ENCODE results near the gene TNFSF4.
A peak's percentile ranks its signal among the peaks of the same experiment; 100 is the strongest.
"Not testable (repeated sequence)": the region's sequence is repeated elsewhere in the genome, so short reads cannot be mapped to it uniquely, and the experiment has no call there.

The TNFSF4 gene

GRCh38 chr1:173164686-173165085, 42.4 kb downstream of the TNFSF4 start:
- TF ChIP-seq POLR2A (IDR thresholded peaks at IDR 0.05; ENCODE audit: extremely low read depth, insufficient read length) (no peak), MAX (IDR thresholded peaks at IDR 0.05; ENCODE audit: low read depth, low read length) (no peak), MYC (IDR thresholded peaks at IDR 0.05; ENCODE audit: low read depth, low read length) (no peak)
- TF ChIP-seq, protein P1, sequence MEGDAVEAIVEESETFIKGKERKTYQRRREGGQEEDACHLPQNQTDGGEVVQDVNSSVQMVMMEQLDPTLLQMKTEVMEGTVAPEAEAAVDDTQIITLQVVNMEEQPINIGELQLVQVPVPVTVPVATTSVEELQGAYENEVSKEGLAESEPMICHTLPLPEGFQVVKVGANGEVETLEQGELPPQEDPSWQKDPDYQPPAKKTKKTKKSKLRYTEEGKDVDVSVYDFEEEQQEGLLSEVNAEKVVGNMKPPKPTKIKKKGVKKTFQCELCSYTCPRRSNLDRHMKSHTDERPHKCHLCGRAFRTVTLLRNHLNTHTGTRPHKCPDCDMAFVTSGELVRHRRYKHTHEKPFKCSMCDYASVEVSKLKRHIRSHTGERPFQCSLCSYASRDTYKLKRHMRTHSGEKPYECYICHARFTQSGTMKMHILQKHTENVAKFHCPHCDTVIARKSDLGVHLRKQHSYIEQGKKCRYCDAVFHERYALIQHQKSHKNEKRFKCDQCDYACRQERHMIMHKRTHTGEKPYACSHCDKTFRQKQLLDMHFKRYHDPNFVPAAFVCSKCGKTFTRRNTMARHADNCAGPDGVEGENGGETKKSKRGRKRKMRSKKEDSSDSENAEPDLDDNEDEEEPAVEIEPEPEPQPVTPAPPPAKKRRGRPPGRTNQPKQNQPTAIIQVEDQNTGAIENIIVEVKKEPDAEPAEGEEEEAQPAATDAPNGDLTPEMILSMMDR (IDR thresholded peaks at IDR 0.05; ENCODE audit: low read depth, low read length), result no peak
- no peak overlapping the region for H3K4me3 ChIP-seq (ENCODE audit: low read depth, low read length)
- DNase-seq (ENCODE audit: low read depth), result no peak

DNA sequence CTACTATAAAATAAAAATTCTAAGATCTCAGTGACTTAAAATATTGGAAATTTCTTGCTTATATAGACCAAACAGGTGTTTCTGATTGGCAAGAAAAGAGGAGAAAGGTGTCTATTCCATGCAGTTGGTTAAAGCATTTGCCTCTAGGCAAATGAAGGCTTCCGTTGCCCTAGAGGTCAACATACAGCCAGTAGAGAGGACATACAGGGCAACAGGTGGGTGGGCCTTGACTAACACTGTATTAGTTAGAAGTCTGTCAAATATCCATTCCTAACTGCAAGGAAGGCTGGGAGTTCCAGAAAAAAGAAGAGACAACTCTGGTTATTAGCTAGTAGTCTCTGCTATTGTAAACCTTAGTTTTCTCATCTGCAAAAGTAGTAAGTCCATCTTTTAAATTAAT, 43.0 kb downstream of the TNFSF4 start:
- TF ChIP-seq, protein P1 (IDR thresholded peaks at IDR 0.05; ENCODE audit: low read depth, low read length), result no peak
- no peak for TF ChIP-seq MYC (IDR thresholded peaks at IDR 0.05; ENCODE audit: low read depth, low read length)
- no peak for TF ChIP-seq MAX (IDR thresholded peaks at IDR 0.05; ENCODE audit: low read depth, low read length)
- TF ChIP-seq POLR2A (IDR thresholded peaks at IDR 0.05; ENCODE audit: extremely low read depth, insufficient read length), result no peak
- no peak for DNase-seq (ENCODE audit: low read depth)
- no peak overlapping the region for H3K4me3 ChIP-seq (ENCODE audit: low read depth, low read length)

DNA sequence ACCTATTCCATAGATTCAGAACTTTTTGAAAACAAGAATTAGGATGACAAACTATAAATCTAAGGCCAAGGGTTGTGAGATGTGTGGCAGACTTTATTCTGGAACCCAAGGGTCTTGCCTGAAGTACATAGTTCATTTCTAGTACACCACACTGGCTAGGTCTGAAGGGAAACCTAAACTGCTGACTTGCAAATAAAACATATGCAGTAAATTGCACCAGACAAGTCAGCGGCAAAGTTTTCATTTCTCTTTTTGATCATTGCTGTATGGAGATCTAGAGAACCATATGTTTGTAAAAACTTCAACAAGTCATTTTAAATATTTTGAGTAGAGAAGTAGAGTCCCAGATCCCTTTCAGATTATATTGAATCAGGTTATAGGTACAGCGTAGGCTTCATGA, 43.9 kb downstream of the TNFSF4 start:
- H3K4me3 ChIP-seq (ENCODE audit: low read depth, low read length), result no peak overlapping the region
- no peak for DNase-seq (ENCODE audit: low read depth)
- no peak for TF ChIP-seq MAX (IDR thresholded peaks at IDR 0.05; ENCODE audit: low read depth, low read length)
- TF ChIP-seq, protein P1 (IDR thresholded peaks at IDR 0.05; ENCODE audit: low read depth, low read length), result no peak
- no peak for TF ChIP-seq MYC (IDR thresholded peaks at IDR 0.05; ENCODE audit: low read depth, low read length)
- no peak for TF ChIP-seq POLR2A (IDR thresholded peaks at IDR 0.05; ENCODE audit: extremely low read depth, insufficient read length)

GRCh38 chr1:173162601-173163000, 44.5 kb downstream of the TNFSF4 start:
- DNase-seq (ENCODE audit: low read depth), result no peak
- TF ChIP-seq MAX (IDR thresholded peaks at IDR 0.05; ENCODE audit: low read depth, low read length), result no peak
- no peak for TF ChIP-seq POLR2A (IDR thresholded peaks at IDR 0.05; ENCODE audit: extremely low read depth, insufficient read length)
- no peak for TF ChIP-seq MYC (IDR thresholded peaks at IDR 0.05; ENCODE audit: low read depth, low read length)
- TF ChIP-seq, protein P1 (IDR thresholded peaks at IDR 0.05; ENCODE audit: low read depth, low read length), result no peak

GRCh38 chr1:173161510-173162221, 45.5 kb downstream of the TNFSF4 start:
- no peak for TF ChIP-seq MYC (IDR thresholded peaks at IDR 0.05; ENCODE audit: low read depth, low read length)
- H3K4me3 ChIP-seq (ENCODE audit: low read depth, low read length), result no peak overlapping the region
- peak; percentile 1 for DNase-seq (ENCODE audit: low read depth)

More at GRCh38 chr1:173162601-173163000, 44.5 kb downstream of the TNFSF4 start:
- no peak overlapping the region for H3K4me3 ChIP-seq (ENCODE audit: low read depth, low read length)

DNA sequence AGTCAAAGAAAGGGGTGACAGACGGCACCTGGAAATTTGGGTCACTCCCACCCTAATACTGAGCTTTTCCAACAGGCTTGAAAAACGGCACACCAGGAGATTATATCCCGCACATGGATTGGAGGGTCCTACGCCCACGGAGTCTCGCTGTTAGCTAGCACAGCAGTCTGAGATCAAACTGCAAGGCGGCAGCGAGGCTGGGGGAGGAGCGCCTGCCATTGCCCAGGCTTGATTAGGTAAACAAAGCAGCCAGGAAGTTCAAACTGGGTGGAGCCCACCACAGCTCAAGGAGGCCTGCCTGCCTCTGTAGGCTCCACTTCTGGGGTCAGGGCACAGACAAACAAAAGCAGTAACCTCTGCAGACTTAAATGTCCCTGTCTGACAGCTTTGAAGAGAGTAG, 53.2 kb downstream of the TNFSF4 start:
- H3K4me3 ChIP-seq (ENCODE audit: low read depth, low read length); DNase-seq (ENCODE audit: low read depth): not testable (repeated sequence)

DNA sequence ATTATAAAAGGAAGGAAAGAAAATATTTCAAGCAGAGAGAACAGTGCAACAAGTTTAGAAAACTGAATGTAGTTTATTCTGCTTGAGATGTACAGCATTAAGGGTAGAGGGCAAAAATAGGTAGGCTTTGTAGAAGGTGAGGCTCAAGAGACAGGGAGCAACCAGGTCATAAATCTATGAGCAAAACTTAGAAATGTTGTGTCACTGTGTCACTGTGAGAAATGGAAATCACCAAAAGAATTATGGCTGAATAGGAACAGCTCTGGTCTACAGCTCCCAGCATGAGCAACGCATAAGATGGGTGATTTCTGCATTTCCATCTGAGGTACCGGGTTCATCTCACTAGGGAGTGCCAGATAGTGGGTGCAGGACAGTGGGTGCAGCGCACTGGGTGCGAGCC, 53.6 kb downstream of the TNFSF4 start:
- H3K4me3 ChIP-seq (ENCODE audit: low read depth, low read length), result no peak overlapping the region
- no peak for DNase-seq (ENCODE audit: low read depth)
- TF ChIP-seq POLR2A (IDR thresholded peaks at IDR 0.05; ENCODE audit: extremely low read depth, insufficient read length) (no peak), MAX (IDR thresholded peaks at IDR 0.05; ENCODE audit: low read depth, low read length) (no peak), MYC (IDR thresholded peaks at IDR 0.05; ENCODE audit: low read depth, low read length) (no peak)
- TF ChIP-seq, protein P1 (IDR thresholded peaks at IDR 0.05; ENCODE audit: low read depth, low read length), result no peak
